Measurements from ENCODE around the gene TMEFF2. TPM values are rescaled to one million over a fixed set of nuclear protein-coding genes. Genes with fewer than 3 reads are reported as not detected.

The TMEFF2 gene
- total RNA-seq, 3 donors from 2014 or later (not counting 1 experiment from before 2014, with no cell fraction given) = not detected

DNA sequence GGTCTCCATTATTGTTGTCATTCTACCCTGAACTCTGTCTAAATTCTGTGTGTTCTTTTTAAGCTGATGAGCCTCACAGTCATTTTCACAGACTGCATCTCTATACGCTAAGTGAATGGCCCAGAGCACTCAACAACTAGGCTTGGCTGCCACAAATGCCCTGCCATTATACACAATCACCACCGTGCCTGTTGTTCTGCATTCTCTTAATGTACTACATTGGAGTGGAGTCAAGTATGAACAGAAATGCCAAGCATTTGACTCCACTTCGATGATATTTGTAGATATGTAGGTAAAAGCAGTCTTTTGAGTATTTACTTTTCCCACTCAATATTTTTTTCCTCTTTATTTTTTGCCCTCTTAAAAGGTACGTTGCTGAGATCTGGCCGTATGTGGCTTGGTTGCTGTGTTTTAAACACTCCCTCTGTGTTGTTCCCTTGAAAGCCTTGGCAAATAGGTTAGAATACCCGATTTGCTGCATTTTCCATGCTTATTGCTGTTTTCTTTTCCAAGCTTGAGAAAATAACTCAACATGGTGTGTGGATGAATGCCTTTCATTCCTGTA is 36.2 kb upstream of the TMEFF2 start:
- H3K27ac ChIP-seq (ENCODE audit: low read length) = no peak overlapping the region
- intact Hi-C loops (cut with micrococcal nuclease) = no loop called here
- H3K4me3 Mint-ChIP-seq = no peak overlapping the region
- TF ChIP-seq, protein P1, sequence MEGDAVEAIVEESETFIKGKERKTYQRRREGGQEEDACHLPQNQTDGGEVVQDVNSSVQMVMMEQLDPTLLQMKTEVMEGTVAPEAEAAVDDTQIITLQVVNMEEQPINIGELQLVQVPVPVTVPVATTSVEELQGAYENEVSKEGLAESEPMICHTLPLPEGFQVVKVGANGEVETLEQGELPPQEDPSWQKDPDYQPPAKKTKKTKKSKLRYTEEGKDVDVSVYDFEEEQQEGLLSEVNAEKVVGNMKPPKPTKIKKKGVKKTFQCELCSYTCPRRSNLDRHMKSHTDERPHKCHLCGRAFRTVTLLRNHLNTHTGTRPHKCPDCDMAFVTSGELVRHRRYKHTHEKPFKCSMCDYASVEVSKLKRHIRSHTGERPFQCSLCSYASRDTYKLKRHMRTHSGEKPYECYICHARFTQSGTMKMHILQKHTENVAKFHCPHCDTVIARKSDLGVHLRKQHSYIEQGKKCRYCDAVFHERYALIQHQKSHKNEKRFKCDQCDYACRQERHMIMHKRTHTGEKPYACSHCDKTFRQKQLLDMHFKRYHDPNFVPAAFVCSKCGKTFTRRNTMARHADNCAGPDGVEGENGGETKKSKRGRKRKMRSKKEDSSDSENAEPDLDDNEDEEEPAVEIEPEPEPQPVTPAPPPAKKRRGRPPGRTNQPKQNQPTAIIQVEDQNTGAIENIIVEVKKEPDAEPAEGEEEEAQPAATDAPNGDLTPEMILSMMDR (IDR thresholded peaks at IDR 0.05) = no peak
- H3K36me3 Mint-ChIP-seq = no peaks in the 10 kb centered on the region
- DNase-seq (no peak), ATAC-seq (no peak)
- no peaks in the 10 kb centered on the region for H3K9me3 ChIP-seq (ENCODE audit: control insufficient read depth, insufficient read depth, low read length)
- no peak overlapping the region for H3K4me3 ChIP-seq (ENCODE audit: low read length)
- no peaks in the 10 kb centered on the region for H3K27me3 ChIP-seq (ENCODE audit: control insufficient read depth, insufficient read depth, low read length)
- no peaks in the 10 kb centered on the region for H3K27me3 Mint-ChIP-seq (ENCODE audit: low read depth in 2 of 2)
- H3K4me1 ChIP-seq (ENCODE audit: control insufficient read depth, insufficient read depth, low read length) = no peaks in the 10 kb centered on the region
- H3K9me3 Mint-ChIP-seq = peaks cover 4 to 6% of the 10 kb centered on the region in 2 donors
- 87% methylated on average over 4 of the region's 6 CpGs for WGBS (ENCODE audit: insufficient coverage)
- H3K27ac Mint-ChIP-seq = no peak overlapping the region
- no peaks in the 10 kb centered on the region for H3K36me3 ChIP-seq (ENCODE audit: control insufficient read depth, insufficient read depth, low read length)
- no peaks in the 10 kb centered on the region for H3K4me1 Mint-ChIP-seq

DNA sequence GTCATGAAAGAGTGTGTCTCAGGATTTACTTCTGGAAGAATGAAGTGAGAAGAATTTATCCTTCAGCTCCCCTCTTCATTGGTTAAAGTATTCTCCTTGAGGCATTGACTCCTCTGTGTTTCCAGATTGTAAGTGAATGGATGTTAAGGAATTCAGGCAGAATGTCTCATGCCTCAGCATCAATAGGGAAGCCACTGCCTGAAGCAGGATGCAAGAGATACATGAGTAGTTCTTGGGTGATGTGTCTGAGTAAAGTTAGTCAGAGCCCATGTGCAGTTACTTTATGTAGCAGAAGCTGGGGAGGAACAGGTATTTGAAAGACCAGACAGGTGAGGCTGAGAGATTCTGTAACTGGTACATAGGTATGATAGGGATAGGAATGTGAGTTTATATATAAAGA is 34.0 kb upstream of the TMEFF2 start:
- Mint-ChIP-seq H3K27ac (no peak overlapping the region), H3K27me3 (ENCODE audit: low read depth in 2 of 2) (no peaks in the 10 kb centered on the region), H3K36me3 (no peaks in the 10 kb centered on the region), H3K9me3 (peaks cover 4 to 6% of the 10 kb centered on the region in 2 donors), H3K4me3 (no peak overlapping the region), H3K4me1 (no peaks in the 10 kb centered on the region)
- intact Hi-C loops (cut with micrococcal nuclease) = no loop called here
- no peaks in the 10 kb centered on the region for H3K4me1 ChIP-seq (ENCODE audit: control insufficient read depth, insufficient read depth, low read length)
- H3K36me3 ChIP-seq (ENCODE audit: control insufficient read depth, insufficient read depth, low read length) = no peaks in the 10 kb centered on the region
- H3K27ac ChIP-seq (ENCODE audit: low read length) = no peak overlapping the region
- TF ChIP-seq, protein P1 (IDR thresholded peaks at IDR 0.05) = no peak
- H3K9me3 ChIP-seq (ENCODE audit: control insufficient read depth, insufficient read depth, low read length) = no peaks in the 10 kb centered on the region
- no peak overlapping the region for H3K4me3 ChIP-seq (ENCODE audit: low read length)
- no peaks in the 10 kb centered on the region for H3K27me3 ChIP-seq (ENCODE audit: control insufficient read depth, insufficient read depth, low read length)
- no peak for DNase-seq
- no peak for ATAC-seq

DNA sequence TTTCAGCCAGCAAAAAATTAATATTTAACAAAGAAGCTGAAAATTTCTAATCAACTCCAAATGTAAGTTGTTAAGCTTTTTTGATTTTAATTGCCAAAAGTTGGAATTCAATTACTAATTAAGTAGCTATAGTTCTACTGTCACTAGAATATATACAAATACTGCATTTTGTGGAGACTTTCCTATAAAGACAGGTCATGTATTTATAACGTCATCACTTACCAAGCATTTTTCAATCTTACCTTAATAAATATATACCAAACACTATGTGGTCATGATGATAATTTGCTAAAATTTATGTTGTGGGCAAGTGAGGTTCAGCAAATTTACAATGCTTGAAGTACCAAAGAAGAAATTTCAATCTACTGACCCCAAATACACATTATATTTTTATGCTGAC is 24.2 kb upstream of the TMEFF2 start:
- WGBS (ENCODE audit: insufficient coverage) = no CpG with 5 or more reads among the region's 1 CpG
- ATAC-seq = no peak

More for the DNA sequence above, 24.2 kb upstream of the TMEFF2 start:
- no peaks in the 10 kb centered on the region for H3K27me3 ChIP-seq (ENCODE audit: control insufficient read depth, insufficient read depth, low read length)
- peaks cover 3 to 4% of the 10 kb centered on the region in 2 donors for H3K9me3 Mint-ChIP-seq
- no peaks in the 10 kb centered on the region for H3K27me3 Mint-ChIP-seq (ENCODE audit: low read depth in 2 of 2)
- no peaks in the 10 kb centered on the region for H3K4me1 ChIP-seq (ENCODE audit: control insufficient read depth, insufficient read depth, low read length)
- H3K4me3 ChIP-seq (ENCODE audit: low read length) = no peak overlapping the region
- H3K27ac Mint-ChIP-seq = no peak overlapping the region
- no peak for DNase-seq
- TF ChIP-seq, protein P1 (IDR thresholded peaks at IDR 0.05) = no peak
- H3K9me3 ChIP-seq (ENCODE audit: control insufficient read depth, insufficient read depth, low read length) = no peaks in the 10 kb centered on the region
- no peaks in the 10 kb centered on the region for H3K36me3 Mint-ChIP-seq
- no peak overlapping the region for H3K27ac ChIP-seq (ENCODE audit: low read length)
- H3K36me3 ChIP-seq (ENCODE audit: control insufficient read depth, insufficient read depth, low read length) = no peaks in the 10 kb centered on the region
- H3K4me3 Mint-ChIP-seq = no peak overlapping the region
- intact Hi-C loops (cut with micrococcal nuclease) = no loop called here
- no peaks in the 10 kb centered on the region for H3K4me1 Mint-ChIP-seq

Data from natural killer cell (primary cell).